Measurements from ENCODE around the gene FAM25G.

FAM25G gene

GRCh38 chr10:47443145-47443544 lies 48.4 kb downstream of the FAM25G start:
- H3K4me3 ChIP-seq (ENCODE audit: low read depth, low read length): no peak overlapping the region
- no peak for DNase-seq (ENCODE audit: low read depth, low spot score)
- CTCF ChIA-PET: no interaction called here
- POLR2A ChIA-PET: no interaction called here
- TF ChIP-seq CTCF (IDR thresholded peaks at IDR 0.05; ENCODE audit: insufficient read depth, low read length, missing control alignments): no peak

GRCh38 chr10:47442351-47442750 lies 49.1 kb downstream of the FAM25G start:
- POLR2A ChIA-PET: no interaction called here

GRCh38 chr10:47441938-47442337 lies 49.6 kb downstream of the FAM25G start:
- H3K4me3 ChIP-seq (ENCODE audit: low read depth, low read length): no peak overlapping the region
- ChIA-PET POLR2A (no interaction called here), CTCF (interaction anchor here (1.1 to 3.2 kb wide), 2 partner anchors 8 to 20 kb away, joined by 3 to 11 read pairs; no protein-coding TSS in a partner anchor)
- no peak for TF ChIP-seq CTCF (IDR thresholded peaks at IDR 0.05; ENCODE audit: insufficient read depth, low read length, missing control alignments)
- no peak for DNase-seq (ENCODE audit: low read depth, low spot score)

More at GRCh38 chr10:47442351-47442750, 49.1 kb downstream of the FAM25G start:
- no peak for DNase-seq (ENCODE audit: low read depth, low spot score)
- CTCF ChIA-PET: interaction anchor here (3.2 kb wide), 1 partner anchor 8 kb away, joined by 11 read pairs; no protein-coding TSS in a partner anchor
- TF ChIP-seq CTCF (IDR thresholded peaks at IDR 0.05; ENCODE audit: insufficient read depth, low read length, missing control alignments): no peak
- no peak overlapping the region for H3K4me3 ChIP-seq (ENCODE audit: low read depth, low read length)

GRCh38 chr10:47440207-47440606 lies 51.3 kb downstream of the FAM25G start:
- no peak for DNase-seq (ENCODE audit: low read depth, low spot score)
- ChIA-PET POLR2A (no interaction called here), CTCF (interaction anchor here (0.7 to 3.2 kb wide), 2 partner anchors 10 to 21 kb away, joined by 3 to 11 read pairs; no protein-coding TSS in a partner anchor)
- TF ChIP-seq CTCF (IDR thresholded peaks at IDR 0.05; ENCODE audit: insufficient read depth, low read length, missing control alignments): no peak
- H3K4me3 ChIP-seq (ENCODE audit: low read depth, low read length): no peak overlapping the region

GRCh38 chr10:47438857-47439474 lies 52.5 kb downstream of the FAM25G start:
- TF ChIP-seq CTCF (IDR thresholded peaks at IDR 0.05; ENCODE audit: insufficient read depth, low read length, missing control alignments): peak; percentile 63

More at GRCh38 chr10:47438857-47439474, 52.5 kb downstream of the FAM25G start:
- peak; percentile 23 for DNase-seq (ENCODE audit: low read depth, low spot score)
- CTCF ChIA-PET: interaction anchor here (0.6 to 3.2 kb wide), 10 partner anchors 9 to 75 kb away, joined by 3 to 13 read pairs (median 6); no protein-coding TSS in a partner anchor
- POLR2A ChIA-PET: no interaction called here
- no peak overlapping the region for H3K4me3 ChIP-seq (ENCODE audit: low read depth, low read length)
